ENCODE measurements around the gene SLC35F1.

Gene SLC35F1

DNA sequence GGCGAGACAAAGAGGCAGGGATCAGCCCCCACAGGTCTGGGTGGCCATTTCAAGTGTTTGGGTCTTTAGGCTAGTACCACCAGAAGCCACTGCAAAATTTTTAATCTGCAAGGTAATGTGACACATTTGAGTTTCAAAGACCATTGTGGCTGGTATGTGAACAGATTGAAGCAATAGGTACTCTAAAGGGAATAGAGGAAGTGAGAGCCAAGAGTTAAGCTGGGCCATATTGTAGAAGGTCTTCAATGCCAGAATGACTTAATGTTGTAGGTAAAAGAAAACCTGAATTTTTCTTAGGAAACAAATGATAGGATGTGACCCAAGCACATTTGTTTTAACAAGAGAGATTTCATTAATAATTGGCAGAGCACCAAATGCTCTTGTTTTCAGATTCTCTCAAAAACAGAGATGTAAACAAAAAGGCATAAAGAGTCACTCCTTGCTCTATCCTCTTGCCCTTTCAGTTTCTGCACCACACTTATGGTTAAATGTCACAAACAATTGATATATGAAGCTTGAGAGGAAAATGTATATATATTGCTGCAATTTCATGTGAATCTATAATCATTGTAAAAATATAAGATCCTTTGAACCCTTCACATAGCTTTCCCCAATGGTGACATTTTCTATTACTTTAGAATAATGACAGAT is 333.9 kb downstream of the SLC35F1 start:
- no peak for DNase-seq (ENCODE audit: low read depth in 1 of 2, low spot score in 1 of 2)
- no peak for TF ChIP-seq JUND (IDR thresholded peaks at IDR 0.05; ENCODE audit: low read depth)
- in situ Hi-C loops (cut with HindIII; ENCODE audit: low pct_unique_long_range_greater_than_20kb, low sequenced_read_pairs): no loop called here

DNA sequence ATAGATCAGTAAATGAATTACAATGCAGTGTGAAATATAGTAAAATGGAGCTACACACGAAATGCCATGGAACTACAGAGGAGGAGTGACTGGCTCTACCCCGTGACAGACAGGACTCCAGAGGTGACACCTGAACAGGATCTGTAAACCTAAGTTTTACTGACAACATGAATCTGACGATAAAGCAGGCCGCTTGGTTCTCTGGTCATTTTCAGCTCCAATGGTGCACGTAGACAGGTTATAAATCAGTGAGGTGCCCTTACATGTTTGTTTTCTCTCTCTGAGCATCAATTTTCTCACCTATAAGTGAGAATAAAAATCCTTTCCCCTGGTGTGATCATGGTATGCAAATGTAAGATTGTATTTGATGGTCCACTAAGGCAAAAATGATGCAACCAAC is 339.3 kb downstream of the SLC35F1 start:
- in situ Hi-C loops (cut with HindIII; ENCODE audit: low pct_unique_long_range_greater_than_20kb, low sequenced_read_pairs): no loop called here
- no peak for TF ChIP-seq JUND (IDR thresholded peaks at IDR 0.05; ENCODE audit: low read depth)
- no peak for DNase-seq (ENCODE audit: low read depth in 1 of 2, low spot score in 1 of 2)

DNA sequence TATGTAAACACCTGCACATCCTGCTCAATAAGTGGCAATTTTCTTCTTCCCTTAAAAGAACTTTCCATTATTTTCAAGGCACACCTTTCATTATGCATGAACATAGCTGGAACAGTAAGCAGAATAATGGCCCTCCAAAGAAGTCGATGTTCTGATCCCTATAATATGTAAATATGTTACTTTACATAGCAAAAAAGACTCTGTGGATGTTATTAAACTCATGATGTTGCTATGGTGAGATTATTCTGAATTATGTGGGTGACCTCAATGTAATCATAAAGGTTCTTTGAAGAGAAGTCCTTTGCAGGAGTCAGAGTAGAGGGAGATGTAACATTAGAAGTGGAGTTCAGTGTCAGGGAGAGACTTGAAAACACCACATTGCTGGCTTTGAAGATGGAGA is 341.1 kb downstream of the SLC35F1 start:
- no peak for DNase-seq (ENCODE audit: low read depth in 1 of 2, low spot score in 1 of 2)
- TF ChIP-seq JUND (IDR thresholded peaks at IDR 0.05; ENCODE audit: low read depth): no peak
- in situ Hi-C loops (cut with HindIII; ENCODE audit: low pct_unique_long_range_greater_than_20kb, low sequenced_read_pairs): no loop called here

DNA sequence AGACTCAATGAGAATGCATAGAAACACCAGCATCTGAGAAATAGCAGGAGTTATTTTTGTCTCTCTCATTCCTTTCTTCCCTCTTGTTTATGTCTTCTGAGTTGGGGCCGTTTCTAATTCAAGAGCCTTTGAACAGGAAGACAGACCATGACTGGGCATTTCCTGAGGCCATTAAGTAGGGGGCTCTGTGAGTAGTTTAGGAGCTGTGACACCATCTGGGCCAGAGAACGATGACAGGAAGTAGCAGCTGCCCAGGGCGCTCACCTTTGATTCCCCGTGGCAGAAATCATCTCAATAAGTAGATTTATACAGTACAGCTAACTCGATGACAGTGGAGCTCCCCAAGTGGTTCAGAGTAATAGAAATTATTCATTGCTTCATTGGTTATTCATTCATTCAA is 342.6 kb downstream of the SLC35F1 start:
- DNase-seq (ENCODE audit: low read depth in 1 of 2, low spot score in 1 of 2): no peak
- no peak for TF ChIP-seq JUND (IDR thresholded peaks at IDR 0.05; ENCODE audit: low read depth)
- in situ Hi-C loops (cut with HindIII; ENCODE audit: low pct_unique_long_range_greater_than_20kb, low sequenced_read_pairs): no loop called here

DNA sequence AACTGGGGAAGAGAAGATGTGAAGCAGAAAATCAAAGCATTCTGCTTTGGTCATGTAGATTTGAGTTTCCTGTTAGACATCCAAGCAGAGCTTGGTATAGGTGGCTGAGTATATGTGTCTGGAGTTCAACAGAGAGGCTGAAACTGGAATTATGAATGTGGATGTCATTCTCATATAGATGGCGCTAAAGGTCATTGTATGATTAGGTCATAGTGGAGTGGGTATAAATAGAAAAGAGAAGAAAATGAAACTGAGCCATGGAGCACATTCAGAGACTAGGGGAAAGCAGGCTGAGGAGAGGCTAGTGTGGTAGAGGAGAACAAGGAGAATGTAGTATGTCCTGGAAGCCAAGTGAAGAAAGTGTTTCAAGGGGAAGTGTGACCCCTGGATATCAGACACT is 345.4 kb downstream of the SLC35F1 start:
- no peak for TF ChIP-seq JUND (IDR thresholded peaks at IDR 0.05; ENCODE audit: low read depth)
- DNase-seq (ENCODE audit: low read depth in 1 of 2, low spot score in 1 of 2): no peak
- in situ Hi-C loops (cut with HindIII; ENCODE audit: low pct_unique_long_range_greater_than_20kb, low sequenced_read_pairs): no loop called here

DNA sequence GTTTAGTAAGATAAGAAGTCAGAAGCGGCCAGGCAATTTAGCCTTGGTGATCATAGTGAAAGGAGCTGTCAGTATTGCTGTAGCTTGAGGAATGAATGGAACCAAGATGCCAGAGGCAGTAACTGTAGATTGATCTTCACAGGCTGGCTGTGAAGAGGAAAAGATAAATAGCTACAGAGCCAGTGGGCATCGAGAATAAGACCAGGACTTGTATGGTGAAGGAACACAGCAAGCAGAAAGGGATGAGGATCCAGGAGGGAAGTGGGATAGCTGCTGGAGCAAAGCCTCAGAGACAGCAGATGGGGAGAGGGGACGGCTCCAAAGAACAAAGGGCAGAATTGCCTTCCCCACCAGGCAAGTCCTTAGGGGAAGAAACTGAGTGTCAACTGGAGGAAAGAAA is 346.7 kb downstream of the SLC35F1 start:
- in situ Hi-C loops (cut with HindIII; ENCODE audit: low pct_unique_long_range_greater_than_20kb, low sequenced_read_pairs): no loop called here
- DNase-seq (ENCODE audit: low read depth in 1 of 2, low spot score in 1 of 2): peak in 1 of 2 experiments; percentile 2
- TF ChIP-seq JUND (IDR thresholded peaks at IDR 0.05; ENCODE audit: low read depth): no peak

DNA sequence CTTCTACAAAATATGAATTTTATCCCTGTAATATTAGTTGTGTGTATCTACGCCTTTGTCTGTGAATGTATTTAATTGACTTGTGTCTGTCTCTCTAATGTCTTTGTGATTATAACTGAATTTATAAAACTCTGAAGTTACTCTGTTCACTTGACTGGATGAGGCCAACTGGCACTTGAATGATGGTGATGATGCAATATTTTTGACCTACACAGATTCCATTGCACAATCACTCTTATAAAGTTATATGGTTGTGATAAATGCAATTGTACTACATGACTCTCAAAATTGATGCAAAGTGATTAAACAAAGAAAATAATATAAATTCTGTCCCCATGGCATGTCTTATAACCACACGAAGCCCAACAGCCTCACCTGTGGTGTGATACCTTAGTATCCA is 353.8 kb downstream of the SLC35F1 start:
- in situ Hi-C loops (cut with HindIII; ENCODE audit: low pct_unique_long_range_greater_than_20kb, low sequenced_read_pairs): no loop called here
- no peak for DNase-seq (ENCODE audit: low read depth in 1 of 2, low spot score in 1 of 2)
- TF ChIP-seq JUND (IDR thresholded peaks at IDR 0.05; ENCODE audit: low read depth): no peak

DNA sequence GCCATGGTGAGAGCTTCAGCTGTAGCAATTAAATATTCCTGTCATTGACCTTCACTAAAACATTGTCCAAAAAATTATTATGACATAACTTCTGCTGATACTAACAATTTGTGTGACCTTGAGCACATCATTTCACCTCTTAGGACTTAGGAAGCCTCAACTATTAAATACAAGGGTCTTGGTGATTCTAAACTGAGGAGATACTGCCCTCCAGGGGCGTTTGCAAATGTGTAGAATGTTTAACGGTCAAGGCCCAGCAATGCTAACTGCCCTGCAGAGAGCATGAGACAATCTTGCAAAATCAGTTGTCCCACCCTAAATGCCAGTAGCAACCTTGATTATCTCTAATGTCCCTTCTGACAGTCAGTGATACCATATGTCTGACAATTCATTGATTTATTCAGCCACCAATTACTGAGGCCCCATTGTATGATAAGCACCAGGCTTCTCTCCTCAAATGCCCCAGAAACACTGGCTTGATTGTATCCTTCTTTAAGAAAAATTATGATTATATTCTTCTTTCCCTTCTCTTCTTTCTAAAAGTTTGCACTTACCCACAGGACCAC is 356.9 kb downstream of the SLC35F1 start:
- peak in 1 of 2 experiments; percentile 68 for DNase-seq (ENCODE audit: low read depth in 1 of 2, low spot score in 1 of 2)
- in situ Hi-C loops (cut with HindIII; ENCODE audit: low pct_unique_long_range_greater_than_20kb, low sequenced_read_pairs): no loop called here
- TF ChIP-seq JUND (IDR thresholded peaks at IDR 0.05; ENCODE audit: low read depth): no peak

DNA sequence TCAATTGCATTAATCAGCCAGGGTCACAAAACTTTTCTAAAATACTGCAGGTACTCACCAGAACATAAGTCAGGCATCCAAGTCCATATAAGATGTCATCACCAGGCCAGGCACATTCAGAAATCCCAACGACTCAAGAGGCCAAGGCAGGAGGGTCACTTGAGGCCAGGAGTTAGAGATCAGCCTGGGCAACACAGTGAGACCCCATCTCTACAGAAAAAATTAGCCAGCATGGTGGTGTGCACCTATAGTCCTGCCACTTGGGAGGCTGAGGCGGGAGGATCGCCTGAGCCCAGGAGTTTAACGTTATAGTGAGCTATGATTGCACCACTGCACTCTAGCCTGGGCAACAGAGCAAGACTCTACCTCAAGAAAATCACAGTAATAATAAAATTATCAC is 362.6 kb downstream of the SLC35F1 start:
- in situ Hi-C loops (cut with HindIII; ENCODE audit: low pct_unique_long_range_greater_than_20kb, low sequenced_read_pairs): no loop called here
- DNase-seq (ENCODE audit: low read depth in 1 of 2, low spot score in 1 of 2): no peak

DNA sequence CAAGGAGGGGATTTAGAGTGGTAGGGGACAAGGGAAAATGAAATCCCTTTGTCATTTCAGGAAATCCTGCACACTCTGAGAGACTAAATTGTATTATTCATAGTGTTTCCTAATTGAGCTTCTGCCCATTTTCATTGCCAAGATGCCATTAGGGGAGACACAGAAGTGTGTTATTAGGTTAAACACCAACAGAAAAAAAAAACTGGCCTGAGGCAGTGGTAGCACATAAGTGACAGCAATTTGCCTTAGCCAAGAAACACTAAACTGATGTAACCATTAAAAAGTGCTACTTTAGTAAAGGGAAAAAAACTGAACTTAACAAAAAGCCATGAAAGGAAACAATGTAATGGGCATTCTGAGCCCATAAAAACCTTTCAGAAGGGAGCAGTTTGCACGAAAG is 370.6 kb downstream of the SLC35F1 start:
- in situ Hi-C loops (cut with HindIII; ENCODE audit: low pct_unique_long_range_greater_than_20kb, low sequenced_read_pairs): no loop called here
- no peak for DNase-seq (ENCODE audit: low read depth in 1 of 2, low spot score in 1 of 2)

More for the DNA sequence above, 362.6 kb downstream of the SLC35F1 start:
- no peak for TF ChIP-seq JUND (IDR thresholded peaks at IDR 0.05; ENCODE audit: low read depth)

DNA sequence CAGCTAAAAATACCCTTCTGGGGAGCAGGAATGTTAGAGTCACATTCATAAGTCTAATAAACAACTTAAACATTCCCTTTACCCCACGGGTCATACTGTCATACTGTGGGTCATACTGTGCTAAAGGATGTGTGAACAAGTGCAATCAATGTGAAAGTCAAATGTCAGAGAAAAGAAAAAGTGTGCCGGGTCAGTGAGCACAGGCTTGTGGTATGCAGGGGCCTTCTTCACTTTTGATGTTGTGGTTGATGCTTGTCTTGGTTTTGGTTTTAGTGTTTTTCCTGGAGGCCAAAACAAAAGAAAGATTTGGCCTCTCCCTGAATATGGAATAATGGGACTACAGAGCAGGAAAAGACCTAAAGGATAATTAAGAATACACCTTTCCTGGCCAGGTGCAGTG is 373.1 kb downstream of the SLC35F1 start:
- TF ChIP-seq JUND (IDR thresholded peaks at IDR 0.05; ENCODE audit: low read depth): no peak
- in situ Hi-C loops (cut with HindIII; ENCODE audit: low pct_unique_long_range_greater_than_20kb, low sequenced_read_pairs): no loop called here
- DNase-seq (ENCODE audit: low read depth in 1 of 2, low spot score in 1 of 2): no peak

More for the DNA sequence above, 370.6 kb downstream of the SLC35F1 start:
- no peak for TF ChIP-seq JUND (IDR thresholded peaks at IDR 0.05; ENCODE audit: low read depth)

DNA sequence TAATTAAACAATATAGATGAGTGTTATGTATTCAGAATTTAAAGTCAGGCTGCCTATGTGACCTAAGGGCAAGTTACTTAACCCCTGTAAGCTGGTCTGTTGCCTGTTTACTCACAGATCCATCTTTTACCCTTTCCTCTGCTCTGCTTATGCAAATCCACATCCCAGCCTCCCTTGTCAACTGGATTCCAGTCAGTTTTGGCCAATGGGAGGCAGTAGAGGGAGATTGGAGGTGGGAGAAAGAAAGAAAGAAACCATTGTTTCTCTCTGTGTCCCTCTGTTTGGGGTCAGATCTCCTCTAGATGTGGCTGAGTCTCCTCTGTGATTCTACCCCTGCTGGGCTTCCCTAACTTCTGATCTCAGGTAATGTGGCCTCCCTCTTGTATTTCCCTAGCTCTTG is 374.2 kb downstream of the SLC35F1 start:
- TF ChIP-seq JUND (IDR thresholded peaks at IDR 0.05; ENCODE audit: low read depth): no peak
- DNase-seq (ENCODE audit: low read depth in 1 of 2, low spot score in 1 of 2): no peak
- in situ Hi-C loops (cut with HindIII; ENCODE audit: low pct_unique_long_range_greater_than_20kb, low sequenced_read_pairs): no loop called here

DNA sequence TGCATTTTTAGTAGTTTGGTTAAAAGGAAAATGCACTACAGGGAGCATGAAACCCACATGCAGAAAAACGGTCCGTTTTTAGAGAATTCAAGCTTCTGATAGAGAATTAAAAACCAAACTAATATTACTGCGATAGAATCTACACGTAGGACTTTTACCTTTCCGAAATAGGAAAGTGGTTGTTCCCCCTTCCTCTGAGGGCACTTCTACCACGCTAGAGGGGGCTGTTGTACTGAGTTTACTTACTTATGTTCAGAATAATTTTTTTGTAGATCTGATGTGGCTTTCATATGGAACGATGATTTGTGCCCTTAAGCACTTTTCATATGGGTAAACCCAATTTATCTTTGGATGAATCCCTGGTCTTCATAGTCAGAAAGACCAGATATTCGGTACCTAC is 376.7 kb downstream of the SLC35F1 start:
- peak in 1 of 2 experiments; percentile 67 for DNase-seq (ENCODE audit: low read depth in 1 of 2, low spot score in 1 of 2)

More for the DNA sequence above, 376.7 kb downstream of the SLC35F1 start:
- no peak for TF ChIP-seq JUND (IDR thresholded peaks at IDR 0.05; ENCODE audit: low read depth)
- in situ Hi-C loops (cut with HindIII; ENCODE audit: low pct_unique_long_range_greater_than_20kb, low sequenced_read_pairs): no loop called here
